GOT3 (cell line): ENCODE results near the gene PRKG1.
"Not testable (repeated sequence)": the region's sequence is repeated elsewhere in the genome, so short reads cannot be mapped to it uniquely, and the experiment has no call there.

Source experiments
- DNase-seq: peaks from one replicate; lab custom pipeline; 2025; ENCODE audit warnings: mixed read lengths; lab: John Stamatoyannopoulos, UW

Gene PRKG1

DNA sequence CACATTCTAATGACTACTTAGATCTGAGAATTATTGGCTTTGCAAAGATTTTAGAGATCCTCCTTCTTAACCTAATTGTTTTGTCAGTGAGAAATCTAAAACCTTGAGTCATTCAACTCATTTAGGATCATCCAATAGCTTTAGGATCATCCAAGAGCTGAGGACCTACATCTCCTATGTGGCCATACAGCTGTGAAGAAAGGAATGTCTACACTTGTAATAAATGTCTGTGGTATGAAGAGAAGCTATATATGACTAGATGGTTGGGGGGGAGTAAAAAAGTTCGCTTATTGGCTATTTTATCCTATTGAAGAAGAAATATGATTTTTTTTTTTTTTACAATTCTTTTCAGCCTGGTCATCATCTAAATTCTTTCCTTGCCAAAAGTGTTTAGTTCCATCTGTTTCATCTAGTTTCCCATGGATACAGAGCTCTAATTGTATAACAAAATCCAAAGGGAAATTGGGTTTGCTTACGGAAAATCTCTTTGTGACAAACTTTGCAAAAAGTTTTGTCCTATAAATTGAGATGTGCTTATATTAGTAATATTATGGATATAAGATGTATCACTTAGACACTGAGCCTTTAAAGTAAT is 196.7 kb downstream of the PRKG1 start:
- DNase-seq: no peak

DNA sequence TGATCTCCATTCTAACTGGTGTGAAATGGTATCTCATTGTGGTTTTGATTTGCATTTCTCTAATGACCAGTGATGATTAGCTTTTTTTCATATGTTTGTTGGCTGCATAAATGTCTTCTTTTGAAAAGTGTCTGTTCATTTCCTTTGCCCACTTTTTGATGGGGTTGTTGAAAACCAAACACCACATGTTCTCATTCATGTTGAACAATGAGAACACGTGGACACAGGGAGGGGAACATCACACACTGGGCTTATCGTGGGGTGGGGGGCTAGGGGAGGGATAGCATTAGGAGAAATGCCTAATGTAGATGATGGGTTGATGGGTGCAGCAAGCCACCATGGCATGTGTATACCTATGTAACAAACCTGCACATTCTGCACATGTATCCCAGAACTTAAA is 197.8 kb downstream of the PRKG1 start:
- DNase-seq: not testable (repeated sequence)

DNA sequence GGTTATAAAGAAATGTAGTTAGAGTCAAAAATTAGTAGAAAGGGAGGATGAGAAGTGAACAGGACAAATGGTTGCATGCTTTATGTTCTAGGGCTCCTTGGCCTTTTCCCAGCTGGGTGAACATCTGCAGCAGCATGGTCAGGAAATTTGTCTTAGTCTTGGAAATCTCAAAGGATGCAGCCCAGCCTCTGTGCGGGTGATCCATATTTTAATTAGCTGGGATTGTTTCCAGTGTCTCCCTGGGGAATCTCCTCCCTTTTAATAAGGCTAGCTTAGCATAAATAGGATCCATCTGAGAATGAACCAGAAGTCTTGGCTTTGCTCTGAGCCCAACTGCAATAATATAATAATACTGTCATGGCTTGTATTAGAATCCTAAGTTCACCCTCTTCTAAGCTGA is 198.3 kb downstream of the PRKG1 start:
- no peak for DNase-seq

DNA sequence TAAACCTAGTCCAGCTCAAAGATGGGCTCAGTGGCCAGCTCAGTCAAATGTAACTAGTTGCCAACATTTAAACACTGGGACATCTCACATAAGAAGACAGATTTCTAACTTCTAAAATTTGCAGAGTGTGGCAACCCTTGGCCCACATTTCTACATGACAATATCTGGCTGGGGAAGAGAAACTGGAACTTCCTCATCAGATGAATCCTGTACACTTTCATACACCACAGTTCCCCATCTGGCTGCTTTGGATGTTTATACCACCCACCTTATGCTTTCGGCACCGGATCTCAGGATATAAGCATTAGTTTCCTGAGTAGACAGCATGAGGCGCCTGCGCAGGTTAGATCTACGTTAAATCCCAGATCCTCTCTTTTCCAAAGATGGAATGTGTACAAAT is 199.3 kb downstream of the PRKG1 start:
- DNase-seq: no peak

DNA sequence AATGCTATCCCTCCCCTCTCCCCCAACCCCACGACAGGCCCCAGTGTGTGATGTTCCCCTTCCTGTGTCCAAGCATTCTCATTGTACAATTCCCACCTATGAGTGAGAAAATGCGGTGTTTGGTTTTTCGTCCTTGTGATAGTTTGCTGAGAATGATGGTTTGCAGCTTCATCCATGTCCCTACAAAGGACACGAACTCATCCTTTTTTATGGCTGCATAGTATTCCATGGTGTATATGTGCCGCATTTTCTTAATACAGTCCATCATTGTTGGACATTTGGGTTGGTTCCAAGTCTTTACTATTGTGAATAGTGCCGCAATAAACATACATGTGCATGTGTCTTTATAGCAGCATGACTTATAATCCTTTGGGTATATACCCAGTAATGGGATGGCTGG is 201.8 kb downstream of the PRKG1 start:
- not testable (repeated sequence) for DNase-seq

DNA sequence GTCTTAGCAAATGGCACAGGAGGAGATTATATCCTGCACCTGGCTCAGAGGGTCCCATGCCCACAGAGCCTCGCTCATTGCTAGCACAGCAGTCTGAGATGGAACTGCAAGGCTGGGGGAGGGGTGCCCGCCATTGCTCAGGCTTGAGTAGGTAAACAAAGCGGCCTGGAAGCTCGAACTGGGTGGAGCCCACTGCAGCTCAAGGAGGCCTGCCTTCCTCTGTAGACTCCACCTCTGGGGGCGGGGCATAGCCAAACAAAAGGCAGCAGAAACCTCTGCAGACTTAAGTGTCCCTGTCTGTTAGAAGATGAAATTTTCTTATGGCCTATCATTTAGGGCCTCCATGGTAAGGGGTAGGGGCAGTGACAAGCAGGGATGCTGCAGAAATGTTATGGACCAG is 207.1 kb downstream of the PRKG1 start:
- DNase-seq: not testable (repeated sequence)

DNA sequence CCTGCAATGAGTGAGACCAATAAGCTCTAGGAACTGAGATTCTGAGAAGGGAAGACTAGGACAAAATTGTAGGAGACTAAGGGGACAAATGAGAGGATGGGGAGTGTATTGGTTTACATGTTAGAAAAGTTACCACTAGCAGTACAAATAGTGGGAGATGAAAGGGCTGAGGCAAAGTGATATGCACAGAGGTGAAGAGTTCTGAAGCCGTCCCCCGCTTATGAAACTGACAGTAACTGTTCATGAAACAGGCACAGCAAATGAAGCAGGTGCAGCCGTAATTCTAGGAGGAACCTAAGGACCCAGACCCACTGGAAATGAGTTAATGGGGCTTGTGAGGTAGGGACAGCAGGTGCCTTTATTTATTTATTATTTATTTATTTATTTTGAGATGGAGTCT is 211.3 kb downstream of the PRKG1 start:
- DNase-seq: no peak

DNA sequence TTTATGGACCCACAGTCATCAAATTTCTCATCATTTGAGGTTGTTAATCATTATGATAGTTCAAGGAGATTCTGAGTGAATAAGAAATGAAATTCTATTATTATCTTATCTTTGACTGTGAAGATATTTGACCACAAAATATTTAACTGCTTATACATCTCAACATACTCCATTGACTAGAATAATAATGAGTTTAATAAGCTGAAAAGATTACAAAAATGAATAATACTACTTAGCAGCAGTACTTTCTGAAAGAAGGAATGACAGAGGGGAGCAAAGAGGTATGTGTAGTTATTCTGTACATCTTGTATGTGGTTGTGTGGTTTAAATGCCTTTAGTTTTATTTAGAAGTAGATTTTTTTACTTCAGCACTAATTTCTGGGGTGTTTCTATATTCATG is 214.2 kb downstream of the PRKG1 start:
- DNase-seq: no peak

DNA sequence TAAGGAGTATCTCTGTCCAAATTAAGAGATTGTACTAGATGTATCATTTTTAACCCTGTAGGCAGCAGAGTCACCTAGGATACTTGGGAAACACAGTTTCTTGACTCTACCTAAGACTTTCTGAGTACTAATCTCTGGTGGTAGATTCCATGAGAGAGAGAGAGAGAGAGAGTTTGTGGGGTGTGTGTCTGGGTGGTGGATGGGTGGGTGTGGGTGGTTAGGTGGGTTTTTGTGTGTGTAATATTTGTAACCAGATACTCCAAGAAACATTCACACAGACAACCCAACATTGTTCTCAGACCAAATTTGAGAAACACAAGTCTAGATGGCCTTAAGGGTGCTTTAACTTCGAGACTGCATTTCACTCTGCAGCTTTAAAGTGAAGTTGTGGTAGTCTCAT is 215.2 kb downstream of the PRKG1 start:
- DNase-seq: no peak

DNA sequence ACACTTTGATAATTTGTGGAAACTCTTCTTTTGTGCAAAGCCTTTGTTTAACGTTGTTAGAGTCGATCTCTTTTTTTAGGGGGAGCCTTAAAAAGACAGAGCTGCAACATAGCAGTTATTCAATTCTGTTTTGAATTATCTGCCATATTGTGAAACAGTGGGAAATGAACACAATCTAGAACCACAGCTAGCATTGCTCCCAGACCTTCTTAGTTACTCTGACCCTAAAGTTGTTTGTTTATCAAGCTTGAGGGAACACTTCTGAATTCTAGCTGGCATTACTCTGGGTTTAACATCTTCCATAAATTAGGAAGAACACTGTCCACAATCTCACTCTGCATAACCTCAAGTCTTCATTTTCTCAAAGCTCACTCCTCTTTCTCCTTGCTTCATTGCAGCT is 217.7 kb downstream of the PRKG1 start:
- no peak for DNase-seq

DNA sequence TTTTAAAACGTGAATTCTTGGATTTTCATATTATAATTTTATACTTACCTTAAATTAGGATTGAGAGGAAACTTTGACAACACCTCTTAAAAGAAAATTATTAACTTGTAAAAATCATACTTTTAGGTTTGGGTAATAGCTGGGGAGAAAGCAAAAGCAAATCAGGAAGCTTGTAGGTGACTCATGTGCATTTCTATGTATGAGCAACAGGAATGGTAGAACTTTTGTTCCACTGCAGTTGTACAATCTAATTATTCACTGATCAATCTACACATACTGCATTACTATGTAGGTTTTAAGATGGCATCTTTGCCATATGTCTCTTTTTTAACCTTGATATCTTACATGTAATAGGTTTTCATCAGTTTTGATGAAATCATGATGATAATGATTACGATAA is 223.2 kb downstream of the PRKG1 start:
- DNase-seq: no peak

DNA sequence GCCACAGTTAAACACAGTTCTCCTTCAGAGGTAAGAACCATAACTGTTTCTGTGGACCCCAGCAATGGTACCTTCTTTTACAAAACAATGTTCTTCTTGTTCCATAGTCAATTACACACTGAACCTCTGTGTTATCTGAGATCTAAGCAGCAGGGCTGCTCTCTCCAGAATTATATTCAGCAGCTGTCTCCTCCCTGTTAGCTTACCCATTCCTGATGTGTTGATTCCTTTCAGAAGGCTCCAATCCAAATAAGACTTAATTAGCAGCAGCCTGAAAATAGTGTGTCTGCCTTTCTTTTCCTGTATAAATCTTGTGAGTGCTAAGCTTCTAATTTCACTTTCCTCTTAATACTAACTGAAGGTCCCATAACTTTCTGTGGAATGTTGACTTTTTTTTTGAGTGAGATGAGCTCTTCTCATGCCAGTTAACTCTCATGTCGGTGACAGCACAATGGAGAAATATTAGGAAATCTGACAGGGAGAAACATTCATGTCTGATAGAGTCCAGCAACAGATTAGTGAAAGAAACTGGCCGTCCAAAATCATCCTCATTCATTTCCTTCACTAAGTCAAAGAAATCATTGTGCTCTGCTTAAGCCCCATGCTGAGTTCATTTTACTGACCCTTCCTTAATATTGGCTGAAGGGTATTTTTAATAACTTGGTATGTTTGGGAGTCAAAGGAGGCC is 226.5 kb downstream of the PRKG1 start:
- DNase-seq: no peak

DNA sequence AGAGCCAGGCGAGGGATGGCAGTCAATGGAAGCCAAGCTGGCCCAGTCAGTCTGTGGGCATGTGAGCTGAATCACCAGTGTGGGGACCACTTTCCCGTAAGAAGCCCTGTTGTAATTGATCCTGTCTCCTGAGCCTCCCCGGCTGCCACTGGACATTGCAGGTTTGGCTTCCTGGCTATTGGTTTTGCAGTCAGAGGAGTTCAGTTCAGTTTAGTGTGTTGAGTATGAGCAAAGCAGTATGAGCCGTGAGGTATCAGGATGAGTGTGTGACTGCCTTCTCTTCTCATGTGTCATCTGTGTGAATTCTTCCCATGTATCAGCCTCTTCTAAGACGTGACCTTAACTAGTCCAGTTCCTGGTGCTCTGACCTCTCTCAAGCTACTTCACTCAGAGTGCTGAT is 227.4 kb downstream of the PRKG1 start:
- no peak for DNase-seq

DNA sequence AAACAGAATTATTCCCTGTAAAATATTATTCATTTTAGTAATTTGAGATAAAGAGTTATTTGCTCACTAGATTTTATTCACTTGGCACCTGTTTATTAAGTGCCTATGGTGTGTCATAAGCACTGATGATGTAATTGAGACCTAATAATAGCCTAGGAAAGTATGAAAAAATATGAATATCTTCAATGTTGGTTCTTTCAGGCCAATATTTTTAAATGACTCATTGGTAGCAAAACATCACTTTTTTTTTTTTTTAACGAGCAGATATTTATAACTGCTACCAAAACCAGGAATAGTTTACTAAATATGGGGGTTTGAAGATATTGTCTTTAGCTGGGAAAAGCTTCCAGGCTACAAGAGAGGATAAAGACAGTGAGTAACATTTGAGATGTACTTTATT is 228.0 kb downstream of the PRKG1 start:
- no peak for DNase-seq

DNA sequence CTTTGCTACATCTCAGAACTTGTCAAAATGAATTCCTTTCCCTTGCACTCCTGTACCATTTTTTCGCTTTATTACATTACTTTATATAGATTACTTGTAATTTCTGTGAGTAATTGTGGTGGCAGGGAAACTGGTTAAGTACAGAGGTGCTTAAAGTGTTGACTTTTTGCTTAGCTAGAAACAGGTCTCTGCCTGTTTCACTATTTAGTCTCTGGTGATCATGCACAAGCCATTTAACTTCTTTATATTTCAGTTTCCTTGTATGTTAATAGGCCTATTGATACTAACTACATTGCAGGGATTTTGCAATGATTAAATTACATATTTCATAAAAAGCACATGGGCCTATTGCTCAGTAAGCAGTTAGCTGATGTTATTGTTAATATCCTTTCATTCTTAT is 233.8 kb downstream of the PRKG1 start:
- no peak for DNase-seq

DNA sequence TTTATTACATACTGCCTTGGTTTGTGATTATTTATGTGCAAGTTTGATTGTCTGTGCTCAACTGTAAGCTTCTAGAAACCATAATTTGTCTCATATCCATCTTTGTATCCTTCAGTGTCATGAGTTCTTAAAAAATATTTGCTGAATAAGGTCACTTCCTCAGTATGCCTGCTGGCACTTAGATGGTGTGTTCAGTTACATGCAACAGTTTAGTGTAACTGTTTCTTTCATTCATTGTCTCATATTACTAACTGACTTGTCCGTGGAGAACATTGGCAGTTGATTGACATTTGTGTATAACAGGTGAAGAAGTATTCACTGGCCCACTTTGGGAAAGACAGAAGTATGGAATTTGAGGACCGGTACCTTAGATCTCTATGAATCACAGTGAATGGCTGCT is 236.9 kb downstream of the PRKG1 start:
- no peak for DNase-seq

DNA sequence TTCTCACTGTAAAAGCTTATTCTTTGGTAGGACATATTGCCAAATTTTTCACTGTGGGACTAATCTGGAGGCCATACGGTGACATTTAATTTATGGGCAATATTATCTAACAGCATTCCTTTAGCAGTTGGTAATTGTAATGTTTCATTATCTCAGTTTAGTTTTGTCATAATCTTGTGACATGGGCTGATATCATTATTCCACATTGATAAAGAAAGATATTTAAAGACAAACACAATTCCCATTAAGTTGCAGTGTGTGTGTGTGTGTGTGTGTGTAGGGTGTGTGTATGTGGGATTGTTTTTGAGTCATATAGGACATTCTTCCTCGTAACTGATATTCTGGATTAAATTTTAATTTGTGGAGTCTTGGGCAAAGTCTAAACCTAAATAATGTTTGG is 238.5 kb downstream of the PRKG1 start:
- DNase-seq: no peak

DNA sequence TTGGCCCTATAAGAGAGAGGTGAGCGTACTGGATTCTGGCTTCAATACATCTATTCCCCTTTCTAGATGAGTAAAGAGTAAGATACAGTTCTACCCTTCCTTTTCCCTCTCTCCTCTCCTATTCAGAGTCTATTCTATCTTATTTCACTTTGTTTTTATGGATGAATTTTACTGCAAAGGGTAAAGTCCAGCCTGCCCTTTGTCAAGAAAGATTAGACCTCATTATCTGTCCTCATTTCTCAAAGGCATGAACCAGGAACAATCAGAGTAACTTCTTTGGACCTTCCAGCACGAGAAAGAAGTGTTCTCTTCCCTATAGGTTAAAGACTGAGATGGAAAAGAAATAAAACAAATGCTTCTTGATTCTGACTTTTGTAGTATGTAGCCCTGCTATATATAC is 239.0 kb downstream of the PRKG1 start:
- no peak for DNase-seq

DNA sequence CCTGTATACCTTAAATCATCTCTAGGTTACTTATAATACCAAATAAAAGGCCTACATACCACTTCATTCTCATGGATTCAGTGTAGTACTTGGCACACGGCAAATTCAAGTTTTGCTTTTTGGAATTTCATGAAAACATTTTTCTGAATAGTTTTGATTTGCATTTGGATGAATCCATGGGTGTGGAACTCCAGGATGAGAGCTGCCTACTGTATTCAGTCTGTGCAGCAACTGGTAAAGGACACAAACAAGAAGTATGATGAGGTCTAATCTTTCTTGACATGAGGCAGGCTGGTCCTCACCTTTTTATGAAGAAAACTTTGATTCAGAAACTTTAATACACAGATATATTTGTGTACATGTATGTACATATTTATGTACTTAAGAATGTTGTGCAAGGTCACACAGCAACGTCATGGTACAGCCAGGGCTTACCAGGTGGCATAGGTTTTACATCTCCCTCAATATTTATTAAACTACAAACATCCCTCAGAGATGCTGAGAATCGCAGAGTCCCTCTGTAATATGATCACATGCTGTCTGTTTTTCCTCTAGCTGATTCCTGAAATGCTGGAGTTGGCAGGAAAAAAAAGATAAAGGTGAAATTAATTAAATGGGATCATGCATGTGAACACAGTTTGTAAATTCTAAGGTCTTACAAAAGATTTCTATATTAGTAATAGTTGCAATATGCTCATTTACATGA is 239.6 kb downstream of the PRKG1 start:
- no peak for DNase-seq

DNA sequence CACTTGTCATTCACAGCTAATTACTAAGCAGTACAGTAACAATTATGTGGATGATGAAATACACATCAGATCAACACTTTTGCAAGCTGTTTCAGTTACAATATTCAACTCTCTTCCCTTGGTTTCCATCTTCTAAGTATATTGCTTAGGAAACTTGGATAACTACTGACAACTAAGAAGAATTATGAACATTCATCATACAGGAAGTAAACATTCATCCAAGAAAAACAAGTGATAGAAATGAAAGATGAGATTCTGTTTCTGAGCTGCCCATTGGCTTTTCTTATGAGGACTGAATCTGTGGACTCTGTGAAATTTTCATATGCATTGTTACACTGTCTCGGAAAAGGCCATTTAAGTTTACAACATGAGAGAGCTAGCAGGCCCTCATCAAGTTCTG is 240.2 kb downstream of the PRKG1 start:
- DNase-seq: no peak

DNA sequence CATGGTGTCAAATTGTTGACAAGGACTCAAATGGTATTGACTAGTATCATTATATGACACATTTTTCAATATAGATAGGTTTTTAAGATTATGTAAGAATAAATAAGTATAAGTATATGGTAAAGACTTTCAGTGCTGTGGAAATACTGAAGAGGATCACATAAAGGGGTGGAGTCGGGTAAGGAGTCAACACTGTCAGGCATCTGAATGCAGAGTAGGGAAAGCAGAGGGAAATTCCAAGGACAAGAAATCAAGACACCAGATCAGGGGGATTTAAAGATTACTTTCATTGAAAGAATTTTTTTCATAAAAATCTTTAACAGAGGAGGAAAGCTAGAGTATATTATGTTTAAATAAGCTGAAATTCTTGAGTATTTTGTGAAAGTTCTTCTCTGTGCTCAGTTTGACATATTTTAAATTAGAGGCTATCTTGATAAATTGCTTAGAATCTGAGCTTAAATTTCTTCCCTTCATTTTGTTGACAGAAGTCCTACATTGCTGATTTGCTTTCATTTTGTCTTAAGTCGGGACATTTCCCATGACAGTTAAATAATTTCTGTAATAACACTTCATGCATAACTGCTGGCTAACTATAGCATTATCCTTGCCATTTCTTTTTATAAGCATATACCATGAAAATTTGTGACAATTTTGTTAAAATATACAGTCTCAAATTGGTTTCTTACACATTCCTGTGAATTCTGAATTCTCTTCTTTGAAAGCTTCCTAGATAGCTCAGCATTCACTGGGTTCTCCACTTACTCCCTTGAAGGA is 244.3 kb downstream of the PRKG1 start:
- DNase-seq: no peak

DNA sequence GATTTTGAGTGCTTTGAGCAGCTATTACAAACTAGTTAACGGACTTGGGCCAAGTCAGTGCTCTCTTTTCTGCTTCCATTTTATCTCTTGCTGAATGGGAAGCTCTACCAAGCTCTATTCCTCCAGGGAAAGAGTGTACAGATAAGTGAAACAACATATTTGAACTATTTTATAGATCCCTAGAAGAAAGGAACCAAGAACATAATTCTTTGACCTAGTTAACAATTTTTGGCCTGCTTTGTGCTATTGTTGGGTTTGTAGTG is 244.8 kb downstream of the PRKG1 start:
- no peak for DNase-seq

DNA sequence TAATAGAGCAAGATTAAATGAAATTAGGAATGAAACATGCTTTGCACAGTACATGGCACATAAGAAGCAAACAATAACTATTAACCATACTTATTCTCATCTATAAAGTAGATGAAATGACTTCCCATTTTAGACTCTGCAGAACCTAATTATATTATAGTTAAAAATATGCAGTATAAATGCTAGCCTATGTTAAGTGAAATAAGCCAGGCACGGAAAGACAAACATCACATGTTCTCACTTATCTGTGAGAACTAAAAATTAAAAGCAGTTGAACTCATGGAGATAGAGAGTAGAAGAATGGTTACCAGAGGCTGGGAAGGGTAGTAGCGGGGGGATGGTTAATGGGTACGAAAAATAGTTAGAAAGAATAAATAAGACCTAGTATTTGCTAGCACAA is 247.0 kb downstream of the PRKG1 start:
- DNase-seq: no peak
